ENCODE measurements around the gene YIF1B. TPM values are rescaled to one million over a fixed set of nuclear protein-coding genes. Genes with fewer than 3 reads are reported as not detected.
"Not testable (repeated sequence)": the region's sequence is repeated elsewhere in the genome, so short reads cannot be mapped to it uniquely, and the experiment has no call there.

The YIF1B gene, protein sequence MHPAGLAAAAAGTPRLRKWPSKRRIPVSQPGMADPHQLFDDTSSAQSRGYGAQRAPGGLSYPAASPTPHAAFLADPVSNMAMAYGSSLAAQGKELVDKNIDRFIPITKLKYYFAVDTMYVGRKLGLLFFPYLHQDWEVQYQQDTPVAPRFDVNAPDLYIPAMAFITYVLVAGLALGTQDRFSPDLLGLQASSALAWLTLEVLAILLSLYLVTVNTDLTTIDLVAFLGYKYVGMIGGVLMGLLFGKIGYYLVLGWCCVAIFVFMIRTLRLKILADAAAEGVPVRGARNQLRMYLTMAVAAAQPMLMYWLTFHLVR
- 10 to 100 TPM; 28.5 to 45.4 (median 38.1) TPM for polyA plus RNA-seq (ENCODE audit: insufficient read length in 4 of 4)

GRCh38 chr19:38315657-38316476 is at the start of gene YIF1B:
Gene YIF1B, minus strand, starts transcription at chr19:38315947. Its CDS starts 30 bp downstream, at chr19:38315917.
- peak; percentile 68 to 92 (median 86) for DNase-seq (ENCODE audit: low read depth in 4 of 4, low spot score in 2 of 4)

- DNase-seq (ENCODE audit: low read depth in 4 of 4, low spot score in 2 of 4): not testable (repeated sequence)
Measured at GRCh38 chr19:38362946-38363688, 47.4 kb upstream of the YIF1B start.

GRCh38 chr19:38362076-38362945 is 46.6 kb upstream of the YIF1B start:
- peak in 3 of 4 donors; percentile 38 to 72 (median 51) for DNase-seq (ENCODE audit: low read depth in 4 of 4, low spot score in 2 of 4)

DNA sequence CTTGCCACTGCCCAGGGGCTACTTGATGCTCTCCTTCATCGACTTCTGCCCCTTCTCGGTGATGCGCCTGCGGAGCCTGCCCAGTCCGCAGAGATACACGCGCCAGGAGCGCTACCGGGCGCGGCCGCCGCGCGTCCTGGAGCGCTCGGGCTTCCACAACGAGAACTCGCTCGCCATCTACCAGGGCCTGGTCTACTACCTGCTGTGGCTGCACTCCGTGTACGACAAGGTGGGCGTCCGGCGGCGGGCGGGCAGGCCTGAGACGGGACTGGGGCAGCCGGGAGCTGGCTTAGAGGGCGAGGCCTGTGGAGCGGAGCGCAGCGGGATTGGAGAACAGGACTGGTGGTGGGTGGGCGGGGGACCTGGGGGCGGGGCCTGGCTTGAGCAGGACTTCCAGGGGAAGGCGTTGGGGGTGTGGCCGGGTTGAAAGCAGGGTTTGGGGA is 45.9 kb upstream of the YIF1B start:
- DNase-seq (ENCODE audit: low read depth in 4 of 4, low spot score in 2 of 4): peak in 2 of 4 donors; percentile 59 to 71

DNA sequence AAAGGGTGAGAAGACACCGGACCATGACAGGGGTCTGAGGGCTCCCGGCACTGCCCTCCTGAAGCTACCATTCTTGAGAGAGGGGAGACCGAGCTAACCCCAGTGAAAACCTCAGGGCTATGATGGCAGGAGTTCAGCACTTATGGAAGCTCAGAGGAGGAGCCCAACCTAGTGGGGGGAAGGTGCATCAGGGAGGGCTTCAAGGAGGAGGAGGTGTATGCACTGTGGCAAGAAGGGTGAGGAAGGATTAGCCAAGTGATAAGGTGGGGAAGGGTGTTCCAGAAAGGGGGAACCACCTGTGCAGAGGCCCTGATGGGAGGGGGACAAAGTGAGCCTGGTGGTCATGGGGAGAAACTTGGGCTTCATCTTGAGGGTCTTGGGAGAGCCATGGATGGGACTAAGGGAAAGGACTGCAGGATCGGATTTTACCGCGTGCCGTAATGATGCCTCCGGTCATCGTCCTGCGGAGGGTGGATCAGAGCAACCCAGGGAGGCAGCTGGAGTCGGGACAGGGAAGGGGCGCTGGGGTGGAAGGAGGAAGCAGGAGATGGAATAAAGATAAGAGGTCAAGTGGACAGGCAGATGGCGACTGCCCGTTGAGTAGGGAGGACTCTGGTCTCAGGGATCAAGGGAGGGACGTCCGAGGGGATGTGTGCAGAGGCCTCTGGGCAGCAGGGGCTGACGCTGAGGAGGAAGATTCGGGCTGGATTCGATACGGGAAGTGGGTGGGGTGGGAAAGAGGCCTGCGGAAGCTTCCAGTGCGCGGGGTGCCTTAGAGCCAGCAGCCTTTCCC is 45.3 kb upstream of the YIF1B start:
- no peak for DNase-seq (ENCODE audit: low read depth in 4 of 4, low spot score in 2 of 4)

DNA sequence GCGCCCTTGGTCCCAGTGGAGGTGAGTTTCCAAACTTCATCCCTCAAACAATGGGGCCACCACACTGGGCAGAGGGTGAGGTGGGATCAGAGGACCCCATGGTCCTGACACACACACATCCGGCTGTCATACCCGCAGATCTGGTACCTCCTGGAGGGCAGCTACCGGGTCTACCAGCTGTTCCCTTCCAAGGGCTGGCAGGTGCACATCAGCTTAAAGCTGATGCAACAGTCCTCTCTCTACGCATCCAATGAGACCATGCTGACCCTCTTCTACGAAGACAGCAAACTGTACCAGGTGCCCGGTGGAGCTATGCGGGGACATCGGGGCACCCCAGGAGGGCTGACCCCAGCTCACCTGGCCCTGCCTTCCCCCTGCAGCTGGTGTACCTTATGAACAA is 44.6 kb upstream of the YIF1B start:
- no peak for DNase-seq (ENCODE audit: low read depth in 4 of 4, low spot score in 2 of 4)

GRCh38 chr19:38359242-38360021 is 43.7 kb upstream of the YIF1B start:
- no peak for DNase-seq (ENCODE audit: low read depth in 4 of 4, low spot score in 2 of 4)

- no peak for DNase-seq (ENCODE audit: low read depth in 4 of 4, low spot score in 2 of 4)
Measured at GRCh38 chr19:38358071-38358470, 42.3 kb upstream of the YIF1B start.

GRCh38 chr19:38355728-38356725 is 40.3 kb upstream of the YIF1B start:
- no peak for DNase-seq (ENCODE audit: low read depth in 4 of 4, low spot score in 2 of 4)

- no peak for DNase-seq (ENCODE audit: low read depth in 4 of 4, low spot score in 2 of 4)
Measured at GRCh38 chr19:38352611-38353010, 36.9 kb upstream of the YIF1B start.

DNA sequence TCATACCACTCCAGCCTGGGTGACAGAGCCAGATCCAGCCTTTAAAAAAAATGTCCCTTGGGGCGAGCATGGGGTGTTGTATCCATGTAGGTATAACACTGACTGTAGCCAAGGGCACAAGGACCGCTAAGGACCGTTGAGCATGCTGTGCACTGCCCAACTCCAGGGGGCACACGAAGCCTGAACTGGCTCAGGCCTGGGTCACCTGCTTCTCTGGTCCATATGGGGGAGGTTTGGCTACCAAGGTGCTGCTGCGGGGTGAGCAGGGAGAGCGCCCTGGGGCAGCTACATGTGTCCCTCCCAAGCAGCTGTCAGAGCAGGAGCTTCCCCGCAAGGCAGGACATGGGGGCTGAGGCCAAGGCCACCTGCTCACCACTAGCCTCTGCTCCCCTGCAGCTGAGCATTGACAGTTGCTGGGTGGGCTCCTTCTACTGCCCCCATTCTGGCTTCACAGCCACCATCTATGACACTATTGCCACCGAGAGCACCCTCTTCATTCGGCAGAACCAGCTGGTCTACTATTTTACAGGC is 36.2 kb upstream of the YIF1B start:
- DNase-seq (ENCODE audit: low read depth in 4 of 4, low spot score in 2 of 4): no peak

DNA sequence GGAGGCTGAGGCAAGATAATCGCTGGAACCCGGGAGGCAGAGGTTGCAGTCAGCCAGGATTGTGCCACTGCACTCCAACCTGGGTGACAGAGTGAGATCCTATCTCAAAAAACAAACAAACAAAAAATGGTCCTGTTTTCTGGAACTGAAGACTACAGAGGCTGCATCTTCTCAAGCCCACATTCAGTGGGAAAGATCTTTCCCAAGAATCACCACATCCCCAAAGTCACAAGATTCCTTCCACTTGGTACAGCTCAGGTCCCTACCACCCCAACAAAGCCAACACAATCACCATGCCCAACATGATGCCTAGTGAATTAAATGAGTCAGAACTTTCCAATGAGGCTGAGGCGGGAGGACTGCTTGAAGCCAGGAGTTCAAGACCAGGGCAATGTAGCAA is 35.1 kb upstream of the YIF1B start:
- no peak for DNase-seq (ENCODE audit: low read depth in 4 of 4, low spot score in 2 of 4)

DNA sequence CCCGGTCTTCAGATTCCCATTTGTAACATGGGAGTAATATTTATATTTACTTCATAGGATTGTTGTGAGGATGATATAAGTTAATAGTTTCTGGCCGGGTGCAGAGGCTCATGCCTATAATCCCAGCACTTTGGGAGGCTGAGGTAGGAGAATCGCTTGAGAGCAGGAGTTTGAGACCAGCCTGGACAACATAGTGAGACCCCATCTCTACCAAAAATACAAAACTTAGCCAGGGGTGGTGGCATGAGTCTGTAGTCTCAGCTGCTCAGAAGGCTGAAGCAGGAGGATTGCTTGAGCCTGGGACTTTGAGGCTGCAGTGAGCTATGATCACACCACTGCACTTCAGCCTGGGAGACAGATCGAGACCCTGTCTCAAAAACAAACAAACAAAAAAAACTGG is 31.1 kb upstream of the YIF1B start:
- DNase-seq (ENCODE audit: low read depth in 4 of 4, low spot score in 2 of 4): no peak

- no peak for DNase-seq (ENCODE audit: low read depth in 4 of 4, low spot score in 2 of 4)
Measured at GRCh38 chr19:38340927-38341326, 25.2 kb upstream of the YIF1B start.

DNA sequence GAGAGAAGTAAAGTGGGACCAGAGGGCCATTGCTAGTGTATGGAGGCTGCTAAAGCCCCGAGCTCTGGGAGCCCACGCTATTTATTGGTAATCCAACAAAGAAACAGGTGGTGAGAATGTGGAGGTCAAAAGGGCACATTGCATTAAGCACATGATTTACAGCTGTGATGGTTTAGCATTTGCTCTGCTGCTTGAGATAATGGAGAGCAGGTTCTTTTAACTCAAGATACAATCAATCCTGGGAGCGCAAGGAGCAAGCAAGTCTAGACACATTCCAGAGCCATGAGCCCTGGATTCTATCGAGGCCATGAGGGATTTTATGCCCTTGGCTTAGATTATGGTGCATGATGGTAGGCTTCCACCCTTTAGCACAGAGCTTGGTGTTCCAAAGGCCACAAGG is 23.3 kb upstream of the YIF1B start:
- not testable (repeated sequence) for DNase-seq (ENCODE audit: low read depth in 4 of 4, low spot score in 2 of 4)

GRCh38 chr19:38337360-38337653 is 21.6 kb upstream of the YIF1B start:
- DNase-seq (ENCODE audit: low read depth in 4 of 4, low spot score in 2 of 4): no peak
